GM19463 (cell line): ENCODE measurements around the gene GCLC.

Experiments used
- ATAC-seq: cut with Tn5 transposase; IDR thresholded peaks from one replicate; pipeline ENCODE4 v1.9.1; 2021; ENCODE audit warnings: mild to moderate bottlenecking, moderate library complexity; ENCODE audit not compliant: unreplicated experiment

GCLC gene

GRCh38 chr6:53527249-53527765 lies 17.6 kb downstream of the GCLC start:
- ATAC-seq, result no peak

GRCh38 chr6:53526000-53526399 lies 18.9 kb downstream of the GCLC start:
- ATAC-seq, result no peak

GRCh38 chr6:53524455-53524815 lies 20.5 kb downstream of the GCLC start:
- no peak for ATAC-seq

- no peak for ATAC-seq
Measured at GRCh38 chr6:53523511-53524454, 21.1 kb downstream of the GCLC start.

- no peak for ATAC-seq
Measured at GRCh38 chr6:53520320-53520928, 24.5 kb downstream of the GCLC start.

- ATAC-seq, result no peak
Measured at GRCh38 chr6:53518862-53519261, 26.0 kb downstream of the GCLC start.

- ATAC-seq, result no peak
Measured at GRCh38 chr6:53517021-53517420, 27.9 kb downstream of the GCLC start.

- no peak for ATAC-seq
Measured at GRCh38 chr6:53514677-53515076, 30.2 kb downstream of the GCLC start.

- no peak for ATAC-seq
Measured at GRCh38 chr6:53513519-53513966, 31.4 kb downstream of the GCLC start.

- no peak for ATAC-seq
Measured at GRCh38 chr6:53513056-53513455, 31.8 kb downstream of the GCLC start.

- no peak for ATAC-seq
Measured at GRCh38 chr6:53512626-53513025, 32.3 kb downstream of the GCLC start.

GRCh38 chr6:53510746-53511145 lies 34.2 kb downstream of the GCLC start:
- no peak for ATAC-seq

GRCh38 chr6:53506872-53507271 lies 38.0 kb downstream of the GCLC start:
- no peak for ATAC-seq

GRCh38 chr6:53504512-53504911 lies 40.4 kb downstream of the GCLC start:
- no peak for ATAC-seq

- ATAC-seq, result no peak
Measured at GRCh38 chr6:53503060-53503459, 41.8 kb downstream of the GCLC start.

GRCh38 chr6:53501432-53501831 lies 43.5 kb downstream of the GCLC start:
- ATAC-seq, result no peak

- no peak for ATAC-seq
Measured at GRCh38 chr6:53500095-53500494, 44.8 kb downstream of the GCLC start.

- ATAC-seq, result no peak
Measured at GRCh38 chr6:53499094-53499493, 45.8 kb downstream of the GCLC start.

- ATAC-seq, result no peak
Measured at GRCh38 chr6:53498649-53499048, 46.3 kb downstream of the GCLC start.

GRCh38 chr6:53497905-53498304 lies 47.0 kb downstream of the GCLC start:
- no peak for ATAC-seq

GRCh38 chr6:53496797-53497375 lies 48.0 kb downstream of the GCLC start:
- ATAC-seq, result no peak
